ENCODE measurements around the gene LARGE1.

LARGE1 gene

DNA sequence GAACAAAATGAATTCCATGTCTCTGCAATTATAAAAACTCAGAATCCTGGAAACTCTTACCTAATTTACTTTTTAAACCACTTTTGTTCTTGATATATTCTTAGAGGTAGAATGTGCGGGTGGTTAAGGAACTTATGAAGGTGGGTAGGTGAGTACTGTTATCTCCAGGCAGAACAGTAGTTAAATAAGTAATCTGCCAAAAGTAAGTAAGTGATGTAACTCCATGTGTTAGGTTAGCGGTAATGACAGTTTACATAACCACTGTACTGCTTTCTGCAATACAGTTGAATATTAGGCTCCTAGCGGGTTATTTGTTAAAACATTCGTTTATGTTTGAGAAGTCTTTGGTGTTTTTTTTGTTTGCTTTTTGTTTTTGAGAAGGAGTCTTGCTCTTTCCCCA lies 7.1 kb downstream of the LARGE1 start:
- no peak for DNase-seq

DNA sequence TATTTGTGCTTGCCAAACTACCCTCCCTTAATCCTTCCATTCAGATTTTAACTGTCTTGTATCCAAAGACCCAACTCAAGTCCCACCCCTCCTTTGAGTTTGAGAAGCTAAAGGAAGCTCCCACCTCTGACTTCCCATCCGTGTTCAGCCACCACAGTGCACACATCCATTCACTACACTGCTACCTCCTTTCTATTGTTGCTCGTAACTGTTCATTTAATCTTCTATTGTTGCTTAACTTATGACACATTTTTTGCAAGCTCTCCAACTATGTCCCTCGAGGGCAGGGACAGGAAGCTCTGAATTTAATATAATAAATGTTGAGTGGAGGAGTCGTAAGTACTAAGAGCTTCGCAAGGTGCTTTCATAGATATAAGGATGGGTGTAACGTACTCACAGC lies 10.4 kb downstream of the LARGE1 start:
- peak; percentile 37 for DNase-seq

DNA sequence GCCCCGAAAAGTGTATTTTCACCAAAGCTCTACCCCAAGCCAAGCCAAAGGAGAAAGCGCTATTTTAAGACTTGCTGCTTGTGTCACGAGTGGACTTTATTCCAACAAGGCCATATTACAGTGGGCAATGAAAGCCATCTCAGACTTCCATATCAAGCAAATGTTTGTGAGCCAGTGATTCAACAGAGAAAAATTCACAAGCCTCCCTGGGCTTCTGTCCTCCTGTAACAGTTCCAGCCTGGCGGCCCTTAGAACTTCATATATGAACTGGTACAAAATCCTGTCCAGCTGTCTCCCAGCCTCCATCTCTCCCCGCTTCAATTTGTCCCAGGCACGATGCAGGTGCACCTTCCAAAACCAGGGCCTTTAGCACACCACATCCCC lies 11.2 kb downstream of the LARGE1 start:
- peak; percentile 78 for DNase-seq

DNA sequence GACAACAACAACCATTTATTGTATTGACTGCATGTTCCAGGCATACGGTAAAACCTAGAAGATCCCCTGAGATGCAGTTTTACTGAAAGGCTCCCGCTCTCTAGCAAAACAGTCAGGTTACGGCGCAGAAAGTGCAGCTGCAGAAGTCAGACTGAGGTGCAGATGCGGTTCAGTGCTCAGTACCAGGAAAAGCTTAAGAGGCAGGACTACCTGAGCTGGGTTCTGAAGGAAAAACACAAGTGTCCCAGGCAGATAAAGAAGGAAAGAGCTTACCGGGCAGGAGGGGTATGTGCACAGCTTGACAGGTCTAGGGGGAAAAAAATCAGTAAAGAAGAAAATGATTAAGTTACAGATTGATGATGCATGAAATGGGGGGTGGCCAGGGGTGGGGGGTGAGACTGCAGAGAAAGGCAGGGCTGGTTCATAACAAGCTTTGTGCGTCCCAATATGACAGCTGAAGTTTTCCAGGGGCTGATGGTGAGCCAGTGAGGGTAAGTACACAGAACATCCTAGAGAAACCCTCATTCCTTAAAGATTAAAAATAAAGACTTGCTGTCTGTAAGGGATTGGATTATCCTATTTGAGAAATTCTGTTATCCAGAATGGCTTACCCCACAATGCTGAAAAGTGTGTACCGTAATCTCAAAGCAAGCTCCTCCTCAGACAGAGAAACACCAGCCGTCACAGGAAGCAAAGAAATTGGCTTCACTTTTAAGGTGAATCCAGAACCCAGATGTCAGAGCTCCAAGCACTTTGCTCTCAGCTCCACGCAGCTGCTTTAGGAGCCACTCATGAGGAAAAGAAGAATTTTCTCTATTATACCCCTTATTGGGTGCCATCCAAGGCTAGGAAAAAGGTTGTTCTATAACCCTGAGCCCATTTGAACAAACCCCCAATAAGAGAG lies 11.9 kb downstream of the LARGE1 start:
- DNase-seq, result no peak

GRCh38 chr22:33906954-33907353 lies 13.3 kb downstream of the LARGE1 start:
- no peak for DNase-seq

DNA sequence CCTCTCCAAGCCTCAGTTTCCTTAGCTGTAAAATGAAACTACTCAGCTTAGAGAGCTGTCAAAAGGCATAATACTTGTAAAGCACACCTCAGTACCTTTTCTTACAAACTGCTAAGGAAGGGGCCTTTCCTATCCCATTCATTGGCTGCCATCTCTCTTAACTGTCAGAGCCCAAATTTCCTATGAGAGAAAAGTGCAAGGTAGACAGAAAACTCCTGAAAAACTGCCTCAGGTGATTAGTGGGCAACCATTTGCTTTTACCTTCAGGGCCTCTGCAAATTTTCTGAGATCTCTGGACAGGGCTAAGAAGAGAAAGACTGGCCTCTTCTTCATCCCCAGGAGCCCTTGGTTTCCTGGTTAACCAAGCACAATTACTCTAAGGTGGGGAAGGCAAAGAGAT lies 13.8 kb downstream of the LARGE1 start:
- DNase-seq, result no peak

- no peak for DNase-seq
These were observed 17.3 kb downstream of the LARGE1 start for GRCh38 chr22:33903012-33903411.

GRCh38 chr22:33902073-33902472 lies 18.2 kb downstream of the LARGE1 start:
- no peak for DNase-seq

- DNase-seq, result no peak
These were observed 22.2 kb downstream of the LARGE1 start for GRCh38 chr22:33898121-33898520.

- DNase-seq, result no peak
These were observed 22.8 kb downstream of the LARGE1 start for GRCh38 chr22:33897448-33897835.

DNA sequence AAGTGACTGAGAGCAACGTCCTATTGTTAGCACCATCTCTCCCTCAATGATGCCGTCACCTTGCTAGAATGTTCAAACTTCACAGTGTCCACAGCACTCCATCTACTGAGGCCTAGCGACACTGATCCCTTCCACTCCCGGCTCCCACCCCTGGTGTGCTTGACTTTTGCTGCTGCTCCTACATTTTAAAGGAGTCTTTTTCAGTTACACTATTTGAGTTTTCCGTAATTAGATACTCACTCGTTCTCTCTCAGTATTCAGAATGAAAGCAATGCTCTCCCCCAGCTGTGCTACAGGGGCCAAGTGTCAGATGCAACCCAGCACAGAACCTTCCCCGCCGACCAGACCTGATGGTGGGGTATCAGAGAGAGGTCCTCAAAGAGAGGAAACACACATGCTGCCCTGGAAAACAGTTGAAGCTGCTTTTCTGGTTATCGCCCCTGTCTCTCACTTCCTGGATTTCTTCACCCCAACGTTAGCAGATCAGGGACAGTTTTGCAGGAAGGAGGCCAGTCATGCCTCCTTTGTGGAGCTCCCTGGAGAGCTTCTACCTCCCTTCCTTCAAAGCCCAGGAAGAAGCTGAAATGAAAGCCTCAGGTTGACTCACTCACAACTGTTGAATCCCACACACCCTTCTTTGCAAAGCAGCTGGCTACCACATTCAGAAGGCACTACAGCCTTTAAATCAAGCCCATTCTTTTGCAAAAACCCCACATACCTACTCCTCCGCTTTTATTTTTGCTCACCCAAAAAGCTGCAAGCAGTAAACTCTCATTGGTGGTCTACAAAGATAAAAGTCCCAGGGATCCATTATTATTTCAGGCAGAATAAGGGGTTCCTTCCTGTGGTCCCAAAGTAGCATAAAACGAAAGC lies 23.5 kb downstream of the LARGE1 start:
- peak; percentile 11 for DNase-seq

- DNase-seq, result no peak
These were observed 24.1 kb downstream of the LARGE1 start for GRCh38 chr22:33896154-33896553.

DNA sequence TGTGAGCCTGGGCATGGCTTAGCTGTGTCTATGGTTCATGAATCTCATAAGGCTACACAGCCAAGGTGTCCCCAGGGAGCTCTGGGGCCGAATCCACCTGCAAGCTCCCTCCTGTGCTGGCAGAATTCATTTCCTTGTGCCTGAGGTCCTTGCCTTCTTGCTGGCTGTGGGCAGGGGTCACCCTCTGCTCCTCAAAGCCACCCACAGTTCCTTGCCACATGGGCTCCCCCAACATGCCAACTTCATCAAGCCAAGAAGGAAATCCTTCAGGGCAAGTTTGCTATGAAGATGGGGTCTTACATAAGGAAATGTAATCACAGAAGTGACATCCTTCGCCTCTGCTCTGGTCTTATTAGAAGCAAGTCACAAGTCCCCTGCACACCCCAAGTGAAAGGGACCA lies 24.8 kb downstream of the LARGE1 start:
- DNase-seq, result no peak

DNA sequence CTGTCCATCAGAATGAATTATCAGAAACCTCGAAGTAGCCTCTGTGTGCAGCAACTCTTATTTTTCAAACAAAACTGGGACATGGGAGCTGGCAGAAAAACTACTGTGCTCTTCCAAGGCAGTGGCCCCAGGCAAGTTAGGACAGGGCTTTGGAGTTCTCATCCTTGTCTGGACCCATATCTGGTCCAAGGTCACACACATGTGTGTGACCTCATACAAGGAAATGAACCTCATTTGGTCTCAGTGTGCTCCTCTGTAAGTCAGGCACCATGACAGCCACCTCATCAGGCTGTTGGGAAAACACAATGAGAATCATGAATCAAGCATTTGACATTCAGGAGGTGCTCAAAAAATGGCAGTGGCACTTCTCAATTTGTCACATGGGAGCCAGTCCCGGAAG lies 25.8 kb downstream of the LARGE1 start:
- DNase-seq, result no peak

DNA sequence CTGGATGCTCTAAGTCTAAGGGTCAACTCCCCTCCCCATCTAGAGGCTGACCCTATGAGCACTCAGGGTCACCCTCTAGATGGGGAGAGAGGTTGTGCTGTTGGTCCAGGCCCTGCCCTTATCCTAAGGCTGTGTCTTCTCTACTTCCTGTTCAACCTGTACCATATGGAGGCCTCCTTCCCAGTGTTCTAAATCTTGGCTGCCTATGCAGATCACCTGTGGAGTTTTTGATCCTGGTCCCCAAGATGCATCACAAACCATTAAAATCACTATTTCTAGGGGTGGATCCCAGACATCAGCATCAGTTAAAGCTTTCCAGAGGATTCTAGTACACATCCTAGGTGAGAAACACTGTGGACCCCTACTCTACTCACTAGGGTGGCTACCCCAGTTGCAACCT lies 26.2 kb downstream of the LARGE1 start:
- DNase-seq, result no peak

- no peak for DNase-seq
These were observed 26.8 kb downstream of the LARGE1 start for GRCh38 chr22:33893512-33893911.

GRCh38 chr22:33891992-33892391 lies 28.3 kb downstream of the LARGE1 start:
- DNase-seq, result no peak

DNA sequence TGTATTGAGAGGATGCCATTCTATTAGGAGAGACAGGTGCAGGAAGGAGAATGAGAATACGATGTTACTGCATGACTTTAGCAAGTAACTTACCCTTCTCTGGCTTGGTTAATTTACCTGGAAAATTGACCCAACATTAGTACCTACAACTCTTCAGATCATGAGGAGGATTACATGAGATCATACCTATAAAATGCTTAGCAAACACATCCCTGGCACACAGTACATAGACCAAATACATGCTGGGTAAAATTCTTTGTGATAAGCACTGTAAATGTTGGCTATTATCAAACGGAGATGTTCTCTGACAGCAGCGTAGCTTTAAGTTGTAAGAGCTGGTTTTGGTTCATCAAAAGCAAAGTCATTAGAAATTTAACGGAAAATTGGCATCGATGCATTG lies 28.8 kb downstream of the LARGE1 start:
- no peak for DNase-seq

DNA sequence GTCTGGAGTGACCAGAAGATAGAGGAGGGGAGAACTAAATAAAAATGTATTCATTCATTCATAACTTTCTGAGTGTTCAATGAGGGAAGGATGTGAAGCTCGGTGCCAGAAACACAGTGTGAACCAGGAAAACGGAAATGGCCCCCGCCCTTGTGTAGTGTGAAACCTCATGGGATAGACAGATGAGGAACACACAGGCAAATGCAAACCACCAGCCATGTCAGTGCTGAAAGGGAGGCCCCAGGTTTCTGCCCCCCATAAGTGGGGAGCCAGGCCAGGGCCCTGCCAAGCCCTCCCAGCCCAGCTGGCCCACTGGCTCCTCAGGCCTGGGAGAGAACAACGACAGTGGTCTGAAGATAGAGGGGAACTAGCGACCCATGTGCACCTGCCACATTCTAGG lies 30.5 kb downstream of the LARGE1 start:
- no peak for DNase-seq

DNA sequence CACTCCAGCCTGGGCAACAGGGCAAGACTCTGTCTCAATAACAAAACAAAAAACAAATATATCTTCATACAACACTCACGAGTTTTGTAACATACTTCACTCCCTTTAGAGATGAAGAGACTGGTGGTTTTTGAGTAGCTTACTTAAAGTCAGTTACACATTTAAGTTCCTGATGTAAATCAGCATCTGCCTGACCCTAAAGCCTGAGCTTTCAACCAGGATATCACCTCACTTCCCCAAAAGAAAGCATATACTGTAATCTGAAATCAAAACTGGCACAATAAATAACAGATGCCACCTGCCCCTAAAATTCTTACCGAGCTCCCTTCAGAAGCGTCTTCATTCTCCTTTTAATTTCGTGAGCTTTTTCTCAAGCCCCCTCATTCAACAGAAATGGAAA lies 31.5 kb downstream of the LARGE1 start:
- DNase-seq, result no peak

- no peak for DNase-seq
These were observed 33.1 kb downstream of the LARGE1 start for GRCh38 chr22:33887173-33887572.

GRCh38 chr22:33886696-33887095 lies 33.6 kb downstream of the LARGE1 start:
- no peak for DNase-seq

- no peak for DNase-seq
These were observed 35.4 kb downstream of the LARGE1 start for GRCh38 chr22:33884829-33885228.

Measured in fibroblast of skin of scalp (primary cell).